SK-N-SH treated with all-trans-retinoic acid at 6 μM for 48 hours (cell line): ENCODE data around the gene IGSF9.

Source experiments
- ATAC-seq: fragments of 200-7000 bp; cut with Tn5 transposase; 3 replicates; pipeline ENCODE4 v1.9.1; 2020; ENCODE audit warnings: mild to moderate bottlenecking, moderate library complexity
- ARNTL ChIP-seq: fragments of 450-650 bp; formaldehyde crosslinking; IDR thresholded peaks from 2 replicates; pipeline ENCODE4 v1.5.0; 2020; ENCODE audit warnings: low read depth, mild to moderate bottlenecking, moderate library complexity, borderline replicate concordance
- BACH2 ChIP-seq: fragments of 250-450 bp; sonication (Bioruptor Pico); IDR thresholded peaks from 2 replicates; pipeline ENCODE4 v1.9.0; 2021; ENCODE audit warnings: mild to moderate bottlenecking, borderline replicate concordance
- CREB5 ChIP-seq: fragments of 250-450 bp; sonication (Bioruptor Pico); IDR thresholded peaks from 2 replicates; pipeline ENCODE4 v1.5.1; 2020; ENCODE audit warnings: low read depth, mild to moderate bottlenecking, moderate library complexity
- CSRNP3 ChIP-seq: fragments of 250-450 bp; sonication (Bioruptor Pico); IDR thresholded peaks from 2 replicates; pipeline ENCODE4 v1.5.1; 2021; ENCODE audit warnings: mild to moderate bottlenecking, moderate library complexity
- ESRRG ChIP-seq: fragments of 250-450 bp; sonication (Bioruptor Pico); IDR thresholded peaks from 2 replicates; pipeline ENCODE4 v1.6.1; 2021; ENCODE audit warnings: mild to moderate bottlenecking
- GLIS3 ChIP-seq: fragments of 250-450 bp; sonication (Bioruptor Pico); IDR thresholded peaks from 2 replicates; pipeline ENCODE4 v1.5.0; 2020; ENCODE audit warnings: mild to moderate bottlenecking, moderate library complexity
- ISL1 ChIP-seq: fragments of 250-450 bp; sonication (Bioruptor Pico); IDR thresholded peaks from 2 replicates; pipeline ENCODE4 v2.1.2; 2022; ENCODE audit warnings: mild to moderate bottlenecking, moderate library complexity
- OSR1 ChIP-seq: fragments of 250-450 bp; sonication (Bioruptor Pico); IDR thresholded peaks from 2 replicates; pipeline ENCODE4 v1.8.0; 2022; ENCODE audit warnings: moderate library complexity, mild to moderate bottlenecking, inconsistent platforms
- POU6F1 ChIP-seq: fragments of 250-450 bp; sonication (Bioruptor Pico); IDR thresholded peaks from 2 replicates; pipeline ENCODE4 v1.8.0; 2021; ENCODE audit warnings: low read depth, mild to moderate bottlenecking, moderate library complexity, borderline replicate concordance
- PPARA ChIP-seq: fragments of 250-450 bp; sonication (Bioruptor Pico); IDR thresholded peaks from 2 replicates; pipeline ENCODE4 v1.5.0; 2020; ENCODE audit warnings: mild to moderate bottlenecking, borderline replicate concordance
- RARB ChIP-seq: fragments of 250-450 bp; sonication (Bioruptor Pico); IDR thresholded peaks from 2 replicates; pipeline ENCODE4 v1.8.0; 2021; ENCODE audit warnings: mild to moderate bottlenecking, moderate library complexity
- TCF4 ChIP-seq: fragments of 250-450 bp; sonication (Bioruptor Pico); IDR thresholded peaks from 2 replicates; pipeline ENCODE4 v1.8.0; 2021; ENCODE audit warnings: mild to moderate bottlenecking, moderate library complexity, borderline replicate concordance
- TOX ChIP-seq: fragments of 250-450 bp; sonication (Bioruptor Pico); IDR thresholded peaks from 2 replicates; pipeline ENCODE4 v1.8.0; 2021; ENCODE audit warnings: mild to moderate bottlenecking, moderate library complexity, borderline replicate concordance
- ZC3H10 ChIP-seq: fragments of 250-450 bp; sonication (Bioruptor Pico); IDR thresholded peaks from 2 replicates; pipeline ENCODE4 v1.5.1; 2021; ENCODE audit warnings: mild to moderate bottlenecking, moderate library complexity
- ZFP3 ChIP-seq: fragments of 250-450 bp; sonication (Bioruptor Pico); IDR thresholded peaks from 2 replicates; pipeline ENCODE4 v1.5.0; 2020; ENCODE audit warnings: mild to moderate bottlenecking, moderate library complexity
- ZFP30 ChIP-seq: fragments of 450-650 bp; formaldehyde crosslinking; IDR thresholded peaks from 2 replicates; pipeline ENCODE4 v1.5.0; 2022; ENCODE audit warnings: mild to moderate bottlenecking, moderate library complexity
- ZNF565 ChIP-seq: fragments of 450-650 bp; formaldehyde crosslinking; conservative IDR thresholded peaks from 2 replicates; pipeline ENCODE4 v1.5.0; 2020; ENCODE audit warnings: low read depth, mild to moderate bottlenecking, moderate library complexity
- ZNF8 ChIP-seq: fragments of 450-650 bp; formaldehyde crosslinking; IDR thresholded peaks from 2 replicates; pipeline ENCODE4 v1.5.0; 2020; ENCODE audit warnings: mild to moderate bottlenecking, moderate library complexity

The IGSF9 gene

GRCh38 chr1:159930216-159930615 is 15.2 kb downstream of the IGSF9 start:
- no peak for TF ChIP-seq POU6F1 (CRISPR knock-in tag)
- no peak for TF ChIP-seq ZFP30 (CRISPR knock-in tag)
- no peak for TF ChIP-seq ZFP3
- TF ChIP-seq RARB (CRISPR knock-in tag): no peak
- TF ChIP-seq OSR1 (CRISPR knock-in tag): no peak
- TF ChIP-seq ESRRG (CRISPR knock-in tag): no peak
- TF ChIP-seq TCF4 (CRISPR knock-in tag): no peak
- no peak for TF ChIP-seq ZNF8 (CRISPR knock-in tag)
- no peak for TF ChIP-seq ZC3H10 (CRISPR knock-in tag)
- no peak for TF ChIP-seq ZNF565
- TF ChIP-seq ISL1 (CRISPR knock-in tag): no peak
- TF ChIP-seq CREB5 (CRISPR knock-in tag): no peak
- no peak for TF ChIP-seq TOX (CRISPR knock-in tag)
- no peak for TF ChIP-seq CSRNP3 (CRISPR knock-in tag)
- no peak for TF ChIP-seq PPARA
- ATAC-seq: no peak

GRCh38 chr1:159929155-159930051 is 16.0 kb downstream of the IGSF9 start:
- no peak for ATAC-seq

More at GRCh38 chr1:159929155-159930051, 16.0 kb downstream of the IGSF9 start:
- no peak for TF ChIP-seq PPARA
- TF ChIP-seq POU6F1 (CRISPR knock-in tag): no peak
- no peak for TF ChIP-seq ARNTL (CRISPR knock-in tag)
- TF ChIP-seq RARB (CRISPR knock-in tag): no peak
- no peak for TF ChIP-seq ZNF8 (CRISPR knock-in tag)
- no peak for TF ChIP-seq BACH2
- no peak for TF ChIP-seq ESRRG (CRISPR knock-in tag)
- TF ChIP-seq ZNF565: no peak
- TF ChIP-seq CSRNP3 (CRISPR knock-in tag): no peak
- no peak for TF ChIP-seq GLIS3 (CRISPR knock-in tag)
